OCI-LY7 (cell line): ENCODE results near the gene NCK2.
"Not testable (repeated sequence)": the region's sequence is repeated elsewhere in the genome, so short reads cannot be mapped to it uniquely, and the experiment has no call there.

Source experiments
- EZH2phosphoT487 ChIP-seq: fragments of 200-600 bp; sonication (generic); IDR thresholded peaks from 2 replicates; pipeline ENCODE4 v1.6.1; 2018; ENCODE audit warnings: low read depth, borderline replicate concordance, mild to moderate bottlenecking, mixed run types, antibody characterized with exemption, low read length, moderate library complexity, mixed read lengths
- TF ChIP-seq, protein P1 (sequence below): fragments of 200-600 bp; sonication (generic); conservative IDR thresholded peaks from 2 replicates; pipeline ENCODE4 v1.5.1; 2014; ENCODE audit warnings: mild to moderate bottlenecking, antibody characterized with exemption, low read length, moderate library complexity, mixed read lengths

DNA sequence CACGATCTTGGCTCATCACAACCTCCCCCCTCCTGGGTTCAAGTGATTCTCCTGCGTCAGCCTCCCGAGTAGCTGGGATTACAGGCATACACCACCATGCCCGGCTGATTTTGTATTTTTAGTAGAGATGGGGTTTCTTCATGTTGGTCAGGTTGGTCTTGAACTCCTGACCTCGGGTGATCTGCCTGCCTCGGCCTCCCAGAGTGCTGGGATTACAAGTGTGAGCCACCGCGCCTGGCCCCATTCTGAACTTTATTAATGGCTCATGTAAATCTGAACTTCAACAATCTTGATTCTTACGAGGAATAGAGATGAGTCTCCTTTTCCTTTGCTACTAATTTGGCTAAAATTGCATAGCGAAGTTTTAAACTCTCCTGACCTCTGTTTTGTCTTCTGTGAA is 12.2 kb downstream of the NCK2 start:
- TF ChIP-seq, protein P1, sequence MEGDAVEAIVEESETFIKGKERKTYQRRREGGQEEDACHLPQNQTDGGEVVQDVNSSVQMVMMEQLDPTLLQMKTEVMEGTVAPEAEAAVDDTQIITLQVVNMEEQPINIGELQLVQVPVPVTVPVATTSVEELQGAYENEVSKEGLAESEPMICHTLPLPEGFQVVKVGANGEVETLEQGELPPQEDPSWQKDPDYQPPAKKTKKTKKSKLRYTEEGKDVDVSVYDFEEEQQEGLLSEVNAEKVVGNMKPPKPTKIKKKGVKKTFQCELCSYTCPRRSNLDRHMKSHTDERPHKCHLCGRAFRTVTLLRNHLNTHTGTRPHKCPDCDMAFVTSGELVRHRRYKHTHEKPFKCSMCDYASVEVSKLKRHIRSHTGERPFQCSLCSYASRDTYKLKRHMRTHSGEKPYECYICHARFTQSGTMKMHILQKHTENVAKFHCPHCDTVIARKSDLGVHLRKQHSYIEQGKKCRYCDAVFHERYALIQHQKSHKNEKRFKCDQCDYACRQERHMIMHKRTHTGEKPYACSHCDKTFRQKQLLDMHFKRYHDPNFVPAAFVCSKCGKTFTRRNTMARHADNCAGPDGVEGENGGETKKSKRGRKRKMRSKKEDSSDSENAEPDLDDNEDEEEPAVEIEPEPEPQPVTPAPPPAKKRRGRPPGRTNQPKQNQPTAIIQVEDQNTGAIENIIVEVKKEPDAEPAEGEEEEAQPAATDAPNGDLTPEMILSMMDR = not testable (repeated sequence)
- TF ChIP-seq EZH2phosphoT487 = not testable (repeated sequence)
